HG02798 (cell line): Measurements from ENCODE around the gene HOATZ.

ENCODE experiments used
- ATAC-seq: cut with Tn5 transposase; IDR thresholded peaks from one replicate; pipeline ENCODE4 v1.9.1; 2021; ENCODE audit warnings: mild to moderate bottlenecking; ENCODE audit not compliant: unreplicated experiment, poor library complexity

HOATZ gene

DNA sequence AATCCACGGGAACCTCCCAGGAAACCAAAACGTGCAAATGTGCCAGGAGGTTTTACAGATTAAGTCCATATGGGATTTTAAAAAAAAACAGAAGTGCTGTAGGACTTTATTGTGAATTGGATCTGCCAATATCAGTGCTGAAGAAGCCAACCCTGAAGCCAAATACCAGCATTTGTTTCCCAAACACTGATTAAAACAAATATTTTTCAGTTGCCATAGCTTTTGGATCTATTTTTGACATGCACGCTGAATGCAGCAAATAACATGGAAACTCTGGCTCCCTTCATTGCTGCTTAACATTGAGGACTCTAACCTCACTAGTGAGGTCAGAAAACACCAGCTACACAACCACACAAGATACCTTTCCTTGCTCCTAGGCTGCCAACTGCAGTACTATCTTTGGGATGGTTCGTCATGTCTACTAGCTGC is 59.3 kb downstream of the HOATZ start:
- no peak for ATAC-seq

DNA sequence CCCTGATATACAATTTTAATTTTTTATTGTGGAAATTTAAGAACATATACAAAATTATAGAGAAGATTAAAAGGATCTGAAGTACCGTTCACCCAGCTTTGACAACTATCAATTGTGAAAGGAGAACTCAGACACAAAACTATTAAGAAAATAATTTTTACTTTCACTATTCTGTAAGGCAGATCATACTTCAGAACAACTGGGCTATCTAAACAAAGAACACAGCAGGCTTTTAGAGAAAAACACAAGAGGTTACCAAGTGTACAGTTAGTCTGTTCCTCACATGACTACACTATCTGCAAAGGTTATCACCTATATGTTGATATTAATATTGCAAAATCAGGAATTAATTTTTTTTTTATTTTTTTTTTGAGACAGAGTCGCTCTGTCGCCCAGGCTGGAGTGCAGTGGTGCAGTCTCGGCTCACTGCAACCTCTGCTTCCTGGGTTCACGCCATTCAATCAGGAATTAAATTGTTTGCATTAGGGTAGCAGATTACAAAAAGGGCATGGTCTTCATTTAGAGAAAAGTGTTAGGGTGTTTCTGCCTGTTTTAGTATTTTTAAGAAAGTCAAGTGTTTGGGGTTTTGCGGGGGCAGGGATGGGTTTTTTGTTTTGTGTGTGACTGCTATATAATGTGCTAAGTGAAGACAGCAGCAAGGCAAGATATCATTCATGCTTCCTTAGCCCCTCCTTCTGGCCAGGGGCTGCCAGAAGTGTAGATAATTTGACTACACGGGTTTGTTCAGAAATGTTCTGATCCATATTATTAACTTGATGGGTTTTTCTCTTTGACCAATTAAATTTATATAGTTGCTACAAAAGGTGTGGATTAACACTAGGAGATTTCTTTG is 60.0 kb downstream of the HOATZ start:
- ATAC-seq: no peak

DNA sequence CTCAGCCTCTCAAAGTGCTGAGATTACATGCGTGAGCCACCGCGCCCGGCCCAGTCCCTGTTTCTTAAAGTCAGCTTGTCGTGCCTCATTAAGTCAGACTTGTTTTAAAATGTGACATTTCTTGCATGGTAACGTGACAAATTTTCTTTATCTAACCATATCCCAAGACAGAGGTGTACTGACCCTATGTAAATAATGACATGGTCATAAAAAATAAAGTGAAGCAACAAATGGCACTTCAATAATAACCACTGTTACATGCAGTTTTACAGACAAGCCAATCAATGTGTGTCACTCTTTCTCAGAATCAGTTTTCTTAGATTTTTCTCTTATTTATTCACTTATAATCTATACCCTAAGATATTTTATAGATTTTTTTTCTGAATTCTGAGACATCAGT is 61.2 kb downstream of the HOATZ start:
- ATAC-seq: no peak

GRCh38 chr11:111577821-111578220 is 63.2 kb downstream of the HOATZ start:
- ATAC-seq: no peak

DNA sequence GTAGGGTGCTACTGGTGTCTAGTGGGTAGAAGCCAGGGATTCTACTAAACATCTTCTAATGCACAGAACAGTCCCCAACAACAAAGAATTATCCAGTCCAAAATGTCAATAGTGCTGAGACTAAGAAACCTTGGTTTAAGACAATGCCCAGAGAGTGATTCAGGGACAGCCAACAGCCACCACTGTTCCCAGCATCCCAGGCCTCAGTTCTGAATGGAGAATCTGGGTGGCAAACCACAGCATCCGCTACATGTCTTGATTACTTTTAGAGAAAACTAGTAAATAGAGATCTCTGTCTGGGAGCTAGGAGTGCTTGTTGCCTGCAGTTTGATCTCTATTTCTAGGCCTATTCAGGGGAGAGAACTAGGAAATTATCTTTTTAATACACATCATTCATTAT is 66.8 kb downstream of the HOATZ start:
- no peak for ATAC-seq

DNA sequence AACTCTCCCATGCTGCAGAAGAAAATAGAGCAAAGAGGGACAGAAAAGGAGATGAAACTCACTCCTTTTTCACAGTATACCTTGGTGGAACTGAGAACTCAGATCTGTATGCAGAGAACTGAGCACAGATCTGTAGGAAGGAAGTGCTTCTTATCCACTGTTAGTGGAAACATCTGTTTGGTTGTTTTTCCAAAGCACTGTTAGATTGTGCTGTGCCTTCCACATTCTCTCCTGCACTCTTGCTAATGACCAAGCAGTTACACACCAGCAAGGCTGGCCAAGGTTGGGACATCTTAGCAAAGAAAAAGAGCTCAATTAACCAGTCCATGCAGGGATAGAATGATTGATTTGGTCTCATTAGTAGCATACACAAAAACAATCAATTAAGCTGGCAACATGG is 67.6 kb downstream of the HOATZ start:
- ATAC-seq: no peak

- ATAC-seq: no peak
Observed at GRCh38 chr11:111582881-111583280, 68.3 kb downstream of the HOATZ start.

GRCh38 chr11:111585371-111585770 is 70.8 kb downstream of the HOATZ start:
- ATAC-seq: no peak

GRCh38 chr11:111586388-111586831 is 71.8 kb downstream of the HOATZ start:
- peak; percentile 56 for ATAC-seq
